Aorta (tissue), 5 donors: Measurements from ENCODE around the gene KIR2DL1. TPM values are rescaled to one million over a fixed set of nuclear protein-coding genes. Genes with fewer than 3 reads are reported as not detected.
"Not testable (repeated sequence)": the region's sequence is repeated elsewhere in the genome, so short reads cannot be mapped to it uniquely, and the experiment has no call there.

Source experiments
- ATAC-seq: fragments of 200-7000 bp; cut with Tn5 transposase; one replicate; pipeline ENCODE4 v1.9.1; 2022; ENCODE audit warnings: moderate library complexity; ENCODE audit not compliant: low FRiP score
- DNase-seq, 2 donors: peaks; one replicate each; pipeline ENCODE4 v3.0.0-alpha.2; 2020
- H3K27ac ChIP-seq, 2 donors: one replicate each; pipeline ENCODE4 v1.5.1; 2013; ENCODE audit warnings: low read length in 2 of 2, mild to moderate bottlenecking in 2 of 2, moderate library complexity in 2 of 2, control low read depth in 1 of 2, inconsistent platforms in 1 of 2, low read depth in 1 of 2
- H3K27me3 ChIP-seq, 2 donors: one replicate each; pipeline ENCODE4 v1.6.1; 2013; ENCODE audit warnings: control low read depth in 1 of 2, low read length in 1 of 2, mild to moderate bottlenecking in 1 of 2, moderate library complexity in 1 of 2; ENCODE audit not compliant: insufficient read depth in 2 of 2, control insufficient read depth in 1 of 2
- H3K36me3 ChIP-seq, 2 donors: one replicate each; pipeline ENCODE4 v1.6.1; 2013; ENCODE audit warnings: control low read depth in 1 of 2, low read length in 1 of 2, mild to moderate bottlenecking in 1 of 2; ENCODE audit not compliant: insufficient read depth in 2 of 2, control insufficient read depth in 1 of 2
- H3K4me1 ChIP-seq, 2 donors: one replicate each; pipeline ENCODE4 v1.6.1; 2013; ENCODE audit warnings: low read length in 2 of 2, control low read depth in 1 of 2, mild to moderate bottlenecking in 1 of 2, moderate library complexity in 1 of 2; ENCODE audit not compliant: insufficient read depth in 2 of 2, control insufficient read depth in 1 of 2
- H3K4me3 ChIP-seq, 2 donors: one replicate each; pipeline ENCODE4 v1.5.1; 2013; ENCODE audit warnings: low read length in 2 of 2, control low read depth in 1 of 2, mild to moderate bottlenecking in 1 of 2
- H3K9me3 ChIP-seq: one replicate; pipeline ENCODE4 v1.6.1; 2013; ENCODE audit warnings: mild to moderate bottlenecking, low read length; ENCODE audit not compliant: control insufficient read depth
- WGBS, 2 donors: extraction: QIAGEN DNeasy Blood & Tissue Kit; methylation state at CpG; one replicate each; pipeline ENCODE4 v1.1.7; 2013; 5-methylcytosine and 5-hydroxymethylcytosine counted together
- intact Hi-C, 2 donors: fragments of 100-400 bp; cut with DNase I; formaldehyde crosslinking; loops; one replicate each; pipeline versions ENCODE4 v1.14.2 to v1.15.0; 2022
- polyA plus RNA-seq, 2 donors: library from polyadenylated mRNA; stranded (reverse); fragments of 200-250 nt; gene quantifications; one replicate each; pipeline ENCODE4 v1.2.3, GENCODE V29; 2013
- total RNA-seq, 2 donors: library from RNA; stranded (reverse); fragmentation: NEBNext Ultra II Directional; extraction: Animal tissue kit (Norgen Biotek cat#: 25700); gene quantifications; one replicate each; pipeline ENCODE4 v1.2.1, GENCODE V29; 2021
- donor health status: healthy with polysubstance abuse.
- donor health status: Bipolar disorder and iron deficiency.
- donor health status: DM: no; HTN: no; CAD: no.
- donor health status: DM: no; HTN: no; CAD: no.
- donor health status: DM: yes; HTN: yes; CAD: no.

KIR2DL1 gene
- total and polyA plus RNA-seq, 4 donors = not detected

GRCh38 chr19:54804101-54804500, 34.5 kb downstream of the KIR2DL1 start:
- Histone ChIP-seq H3K4me1 (no peaks in the 10 kb centered on the region), H3K27me3 (no peaks in the 10 kb centered on the region), H3K27ac (no peak overlapping the region), H3K4me3 (no peak overlapping the region), H3K9me3 (peaks cover 1% of the 10 kb centered on the region), H3K36me3 (no peaks in the 10 kb centered on the region)
- intact Hi-C loops = no loop called here
- DNase-seq = no peak
- ATAC-seq = no peak
- WGBS, 2 donors = 48 to 55% methylated on average over 5 of the region's 5 CpGs

GRCh38 chr19:54804571-54804970, 35.0 kb downstream of the KIR2DL1 start:
- DNase-seq = no peak
- no peak overlapping the region for H3K27ac ChIP-seq

DNA sequence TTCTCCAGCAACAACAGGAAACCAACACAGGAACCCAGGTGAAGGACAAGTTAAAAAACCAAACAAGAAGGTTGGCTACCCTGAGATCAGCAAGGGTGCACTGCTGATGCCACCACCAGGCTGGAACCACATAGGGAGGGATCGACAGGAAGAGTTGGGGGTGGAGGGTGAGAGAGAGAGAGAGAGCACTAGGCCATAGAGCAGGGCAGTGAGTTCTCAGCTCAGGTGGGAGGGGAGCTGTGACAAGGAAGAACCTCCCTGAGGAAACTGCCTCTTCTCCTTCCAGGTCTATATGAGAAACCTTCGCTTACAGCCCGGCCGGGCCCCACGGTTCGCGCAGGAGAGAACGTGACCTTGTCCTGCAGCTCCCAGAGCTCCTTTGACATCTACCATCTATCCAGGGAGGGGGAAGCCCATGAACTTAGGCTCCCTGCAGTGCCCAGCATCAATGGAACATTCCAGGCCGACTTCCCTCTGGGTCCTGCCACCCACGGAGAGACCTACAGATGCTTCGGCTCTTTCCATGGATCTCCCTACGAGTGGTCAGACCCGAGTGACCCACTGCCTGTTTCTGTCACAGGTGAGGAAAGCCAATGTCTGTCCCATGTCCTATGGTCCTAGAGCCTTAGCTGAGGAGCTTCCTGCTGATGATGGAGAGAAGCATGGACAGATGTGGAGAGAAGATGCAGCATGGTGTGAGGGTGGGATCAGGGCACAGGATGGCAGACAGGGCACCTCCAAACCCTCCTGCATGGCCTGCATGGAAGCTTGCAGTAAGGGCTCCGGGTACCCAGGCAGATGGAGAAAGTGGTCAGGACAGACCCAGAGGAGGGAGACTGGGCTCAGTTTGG, 36.3 kb downstream of the KIR2DL1 start:
- 78 to 83% methylated on average over 14 of the region's 14 CpGs for WGBS, 2 donors
- intact Hi-C loops = no loop called here
- Histone ChIP-seq H3K9me3 (peaks cover 1% of the 10 kb centered on the region), H3K4me3 (no peak overlapping the region), H3K36me3 (no peaks in the 10 kb centered on the region), H3K4me1 (no peaks in the 10 kb centered on the region), H3K27me3 (no peaks in the 10 kb centered on the region), H3K27ac (no peak overlapping the region)
- no peak for DNase-seq
- no peak for ATAC-seq

More at GRCh38 chr19:54804571-54804970, 35.0 kb downstream of the KIR2DL1 start:
- no peaks in the 10 kb centered on the region for H3K27me3 ChIP-seq
- H3K4me1 ChIP-seq = no peaks in the 10 kb centered on the region
- WGBS, 2 donors = 85% methylated on average over 10 of the region's 10 CpGs
- no peaks in the 10 kb centered on the region for H3K36me3 ChIP-seq
- no peak overlapping the region for H3K4me3 ChIP-seq
- intact Hi-C loops = no loop called here
- no peak for ATAC-seq
- peaks cover 1% of the 10 kb centered on the region for H3K9me3 ChIP-seq

GRCh38 chr19:54806516-54806838, 36.9 kb downstream of the KIR2DL1 start:
- 53 to 73% methylated on average over 2 of the region's 2 CpGs for WGBS, 2 donors
- ATAC-seq = no peak
- no peaks in the 10 kb centered on the region for H3K36me3 ChIP-seq
- peaks cover 1% of the 10 kb centered on the region for H3K9me3 ChIP-seq
- no peaks in the 10 kb centered on the region for H3K4me1 ChIP-seq
- intact Hi-C loops = no loop called here
- H3K4me3 ChIP-seq = no peak overlapping the region
- H3K27ac ChIP-seq = no peak overlapping the region
- no peak for DNase-seq
- H3K27me3 ChIP-seq = no peaks in the 10 kb centered on the region

- H3K9me3 ChIP-seq, H3K27ac ChIP-seq, ATAC-seq, H3K36me3 ChIP-seq, H3K4me1 ChIP-seq, DNase-seq, intact Hi-C loops, H3K4me3 ChIP-seq, H3K27me3 ChIP-seq: not testable (repeated sequence)
- 62 to 63% methylated on average over 3 of the region's 3 CpGs for WGBS, 2 donors
Observed at GRCh38 chr19:54814571-54814970, 45.0 kb downstream of the KIR2DL1 start.

GRCh38 chr19:54816251-54816650, 46.7 kb downstream of the KIR2DL1 start, which contains the start of gene KIR3DL1:
KIR3DL1 (plus strand) TSS chr19:54816468.
- H3K9me3 ChIP-seq, H3K4me3 ChIP-seq, ATAC-seq, H3K36me3 ChIP-seq, H3K27ac ChIP-seq, intact Hi-C loops, DNase-seq, H3K27me3 ChIP-seq, H3K4me1 ChIP-seq: not testable (repeated sequence)
- WGBS, 2 donors = 82 to 92% methylated on average over 15 to 17 of the region's 17 CpGs

DNA sequence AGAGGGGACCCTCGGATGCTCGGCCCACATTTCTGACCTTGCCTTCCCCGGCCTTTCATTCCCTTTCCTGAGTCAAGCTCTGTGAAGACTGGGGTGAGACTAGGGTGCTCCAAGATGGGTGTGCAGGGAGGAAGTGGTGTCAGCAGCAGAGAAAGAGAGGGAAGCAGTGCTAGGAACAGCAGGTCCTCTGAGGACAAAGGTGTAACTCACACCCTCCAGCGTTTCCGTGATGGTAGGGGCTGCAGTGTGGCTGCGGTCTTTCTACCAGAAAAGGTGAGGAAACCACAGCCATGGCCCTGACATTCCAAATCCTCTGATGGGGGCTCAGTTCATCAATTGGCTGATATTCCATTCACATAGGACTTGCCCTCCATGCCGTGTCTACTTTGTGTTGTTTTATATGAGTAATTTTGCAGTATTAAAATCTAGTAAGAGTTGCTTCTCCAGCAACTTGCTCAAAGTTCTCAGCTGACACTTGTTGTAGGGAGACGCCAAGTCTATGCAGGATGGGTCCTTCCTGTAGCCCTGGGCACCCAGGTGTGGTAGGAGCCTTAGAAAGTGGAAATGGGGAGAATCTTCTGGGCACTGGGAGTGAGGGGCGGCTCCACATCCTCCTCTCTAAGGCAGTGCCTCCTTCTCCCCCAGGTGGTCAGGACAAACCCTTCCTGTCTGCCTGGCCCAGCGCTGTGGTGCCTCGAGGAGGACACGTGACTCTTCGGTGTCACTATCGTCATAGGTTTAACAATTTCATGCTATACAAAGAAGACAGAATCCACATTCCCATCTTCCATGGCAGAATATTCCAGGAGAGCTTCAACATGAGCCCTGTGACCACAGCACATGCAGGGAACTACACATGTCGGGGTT, 48.3 kb downstream of the KIR2DL1 start:
- no peaks in the 10 kb centered on the region for H3K4me1 ChIP-seq
- WGBS, 2 donors = 82 to 83% methylated on average over 15 of the region's 15 CpGs
- DNase-seq = no peak
- H3K27me3 ChIP-seq = no peaks in the 10 kb centered on the region
- no peak overlapping the region for H3K4me3 ChIP-seq
- no peaks in the 10 kb centered on the region for H3K36me3 ChIP-seq
- intact Hi-C loops = no loop called here
- ATAC-seq = no peak
- H3K9me3 ChIP-seq = peaks cover 2% of the 10 kb centered on the region
- H3K27ac ChIP-seq = no peak overlapping the region

- H3K4me1 ChIP-seq, DNase-seq, intact Hi-C loops, ATAC-seq, H3K4me3 ChIP-seq, H3K36me3 ChIP-seq, H3K9me3 ChIP-seq, H3K27me3 ChIP-seq, H3K27ac ChIP-seq: not testable (repeated sequence)
- 54 to 87% methylated on average over 4 of the region's 4 CpGs for WGBS, 2 donors
Observed at GRCh38 chr19:54824416-54824815, 54.8 kb downstream of the KIR2DL1 start.
